Activated T-helper 1 cell treated with Interleukin-2 at 50 U/mL for 16 hours (primary cell): ENCODE results near the gene PLD5.
"Not testable (repeated sequence)": the region's sequence is repeated elsewhere in the genome, so short reads cannot be mapped to it uniquely, and the experiment has no call there.

Experiments used
- DNase-seq: peaks from one replicate; pipeline ENCODE4 v3.0.0-alpha.2; 2020; ENCODE audit warnings: low read depth

PLD5 gene

DNA sequence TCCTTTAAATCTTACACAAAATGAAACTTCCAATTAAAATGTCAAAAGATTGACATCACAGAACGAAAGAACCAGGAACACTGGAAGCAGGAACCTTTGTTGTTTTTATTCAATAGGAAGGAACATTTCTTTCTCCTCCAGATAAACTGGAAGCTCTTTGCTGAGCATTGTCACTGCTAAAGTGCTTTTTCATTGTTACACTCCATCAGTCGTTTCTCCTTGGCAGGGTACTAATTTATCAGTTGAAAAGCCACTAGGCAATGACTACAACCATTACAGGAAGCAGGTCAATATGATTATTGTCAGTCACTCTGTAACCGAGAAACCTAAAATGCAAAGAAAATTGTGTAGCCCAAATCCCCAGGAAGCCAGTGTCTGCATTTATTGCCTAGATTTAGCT, 362.4 kb downstream of the PLD5 start:
- no peak for DNase-seq

- no peak for DNase-seq
Observed at GRCh38 chr1:242147096-242147976, 377.2 kb downstream of the PLD5 start.

DNA sequence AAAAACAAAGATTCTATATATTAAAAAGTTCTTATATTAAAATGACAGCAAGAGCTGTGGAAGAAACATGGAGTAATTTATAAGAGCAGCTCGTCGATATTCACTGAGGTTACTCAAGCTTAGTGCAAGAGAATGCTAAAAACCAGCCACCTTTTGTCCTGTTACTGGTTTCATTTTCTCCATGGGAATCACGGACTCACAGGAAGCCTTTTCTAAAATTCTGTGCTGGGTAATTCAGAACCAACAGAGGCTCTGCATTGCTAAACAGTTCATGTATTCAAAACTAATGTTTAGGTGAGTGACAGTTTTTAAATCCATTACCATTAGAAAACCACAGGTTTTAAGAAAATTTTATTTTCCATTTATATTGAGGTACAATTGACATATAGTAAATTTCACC, 377.8 kb downstream of the PLD5 start:
- no peak for DNase-seq

DNA sequence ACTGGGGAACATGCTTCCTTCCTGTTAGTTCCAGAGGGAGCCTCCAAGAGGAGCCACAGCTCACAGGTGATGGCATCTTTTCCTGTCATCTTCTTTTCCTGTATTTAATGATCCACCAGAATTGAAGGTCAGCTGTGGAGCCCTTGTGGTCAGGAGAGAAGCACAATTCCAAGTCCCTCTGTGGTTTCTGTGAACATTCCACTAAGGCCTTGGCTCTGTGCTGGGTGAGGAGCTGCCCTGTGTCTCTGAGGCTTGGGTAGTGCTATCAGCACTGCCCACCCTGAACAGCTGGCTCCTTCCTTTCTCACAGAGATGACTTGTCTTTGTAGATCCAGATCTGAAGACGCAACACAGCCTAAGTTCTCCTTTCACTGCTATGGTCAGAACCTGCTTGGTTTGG, 383.7 kb downstream of the PLD5 start:
- DNase-seq, result no peak

GRCh38 chr1:242139986-242140385, 384.5 kb downstream of the PLD5 start:
- no peak for DNase-seq

DNA sequence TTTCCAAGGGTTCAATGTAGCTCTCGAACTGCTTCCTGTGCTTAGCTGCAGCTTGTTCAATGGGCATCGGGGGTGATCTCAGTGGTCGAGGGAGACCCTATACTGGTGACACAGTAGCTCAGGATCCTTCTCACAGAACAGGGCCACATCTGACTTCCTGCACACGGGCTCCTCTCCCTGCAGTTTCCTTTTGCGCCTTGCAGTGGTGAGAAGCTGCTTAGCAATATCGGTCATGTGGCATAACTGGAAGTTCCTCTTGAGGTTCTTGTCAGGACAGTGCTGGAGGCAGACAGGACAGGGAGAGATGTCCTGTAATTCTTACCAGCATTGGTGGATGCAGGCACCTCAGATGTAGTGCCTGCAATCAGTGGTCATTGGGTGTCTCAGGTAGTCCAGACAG, 385.1 kb downstream of the PLD5 start:
- DNase-seq, result no peak

DNA sequence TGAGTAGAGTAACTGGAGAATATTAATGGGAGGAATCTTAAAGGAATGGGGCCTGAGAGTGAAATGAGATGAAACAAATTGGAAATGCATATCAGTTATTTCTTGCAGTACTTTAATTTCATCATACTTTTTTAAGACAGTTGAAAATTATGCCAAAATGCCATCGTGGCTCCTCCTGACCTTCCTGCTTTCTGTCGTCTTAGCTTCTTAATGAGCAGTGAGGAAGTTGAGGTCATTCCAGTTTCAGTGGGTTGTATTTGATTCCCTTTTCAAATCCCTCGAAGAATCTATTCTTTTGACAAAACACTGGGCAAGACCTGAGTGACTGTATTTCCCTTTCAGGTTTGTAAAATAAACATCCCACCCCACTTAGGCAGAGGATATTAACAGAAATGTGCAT, 390.7 kb downstream of the PLD5 start:
- DNase-seq, result no peak

GRCh38 chr1:242133351-242133750, 391.1 kb downstream of the PLD5 start:
- no peak for DNase-seq

- no peak for DNase-seq
Observed at GRCh38 chr1:242132121-242132817, 392.2 kb downstream of the PLD5 start.

- no peak for DNase-seq
Observed at GRCh38 chr1:242128951-242129502, 395.5 kb downstream of the PLD5 start.

- DNase-seq, result no peak
Observed at GRCh38 chr1:242120432-242120831, 404.1 kb downstream of the PLD5 start.

DNA sequence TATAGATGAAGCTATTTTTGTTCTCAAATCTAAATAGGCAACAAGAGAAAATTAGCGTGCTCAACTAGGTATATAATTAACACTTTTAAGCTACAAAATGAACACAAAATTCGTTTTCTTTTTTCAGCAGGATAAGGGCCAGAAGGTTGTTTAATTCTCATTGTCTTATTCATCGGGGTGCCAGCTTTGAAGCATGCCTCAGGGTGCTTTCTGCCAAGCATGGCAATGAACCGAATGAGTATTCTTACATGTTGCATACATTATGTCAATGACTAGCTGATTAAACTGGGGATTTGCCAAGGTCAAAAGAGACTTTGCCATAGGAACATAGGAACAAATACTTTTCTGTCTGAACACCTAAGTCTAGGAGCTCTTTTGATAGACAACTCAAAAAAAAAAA, 423.6 kb downstream of the PLD5 start:
- DNase-seq, result no peak

- DNase-seq, result not testable (repeated sequence)
Observed at GRCh38 chr1:242097283-242097682, 427.2 kb downstream of the PLD5 start.

- no peak for DNase-seq
Observed at GRCh38 chr1:242093116-242093515, 431.4 kb downstream of the PLD5 start.

DNA sequence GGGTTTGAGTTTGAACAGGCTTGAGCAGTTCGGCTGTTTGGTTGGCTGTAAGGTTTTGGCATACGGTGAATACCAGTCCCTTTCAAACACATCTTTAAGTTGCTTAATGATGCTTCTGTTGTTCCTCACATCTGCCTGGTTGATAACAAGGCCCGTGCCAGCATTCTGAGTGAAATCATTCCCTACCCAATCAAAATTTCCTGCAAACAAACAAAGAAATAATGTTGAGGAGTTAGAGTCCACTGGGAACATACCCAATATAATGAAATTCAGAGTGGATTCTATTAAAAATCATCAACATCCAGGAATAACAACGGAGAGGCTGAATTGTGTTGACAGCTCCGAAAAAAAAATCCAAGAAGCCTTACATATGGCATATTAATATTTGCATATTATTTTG, 434.6 kb downstream of the PLD5 start:
- no peak for DNase-seq

DNA sequence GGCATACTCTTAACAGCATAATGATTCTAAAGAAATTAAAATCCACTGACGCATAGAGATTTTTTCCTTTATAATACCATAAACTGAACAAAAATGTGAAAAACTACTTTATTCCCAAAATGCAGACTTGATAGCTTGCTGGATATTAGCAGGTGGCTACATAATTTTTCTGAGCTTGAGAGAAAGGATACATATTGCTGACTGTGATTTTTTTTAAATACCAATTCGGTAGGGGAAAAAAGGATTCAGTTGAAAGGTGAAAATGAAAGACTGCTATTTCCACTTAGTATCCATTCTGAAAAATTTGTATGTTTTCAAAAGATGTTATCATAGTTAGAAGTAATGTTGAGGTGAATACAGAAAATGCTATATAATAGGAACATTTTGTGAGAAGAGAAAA, 435.6 kb downstream of the PLD5 start:
- no peak for DNase-seq

- no peak for DNase-seq
Observed at GRCh38 chr1:242086706-242087105, 437.8 kb downstream of the PLD5 start.

DNA sequence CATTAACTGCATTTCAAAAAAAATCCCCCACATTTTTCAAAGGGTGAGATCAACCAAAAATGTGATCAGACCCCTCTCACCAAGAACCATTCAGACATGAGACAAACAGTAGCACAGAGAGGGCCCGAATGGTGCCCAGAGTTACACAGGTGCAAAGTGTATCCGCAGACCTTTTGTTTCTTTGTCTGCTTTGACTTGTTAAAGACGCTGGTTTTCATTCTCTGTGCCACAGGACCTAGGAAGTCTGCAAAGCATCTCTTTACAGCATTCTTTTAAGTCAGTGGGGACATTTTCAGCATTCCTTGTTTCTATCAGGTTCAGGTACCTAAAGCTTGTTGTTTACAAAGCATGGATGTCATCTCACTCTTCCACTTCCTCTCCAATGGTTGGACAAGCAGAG, 438.4 kb downstream of the PLD5 start:
- no peak for DNase-seq

GRCh38 chr1:242083742-242084141, 440.8 kb downstream of the PLD5 start:
- DNase-seq, result no peak

- no peak for DNase-seq
Observed at GRCh38 chr1:242081446-242081845, 443.1 kb downstream of the PLD5 start.

DNA sequence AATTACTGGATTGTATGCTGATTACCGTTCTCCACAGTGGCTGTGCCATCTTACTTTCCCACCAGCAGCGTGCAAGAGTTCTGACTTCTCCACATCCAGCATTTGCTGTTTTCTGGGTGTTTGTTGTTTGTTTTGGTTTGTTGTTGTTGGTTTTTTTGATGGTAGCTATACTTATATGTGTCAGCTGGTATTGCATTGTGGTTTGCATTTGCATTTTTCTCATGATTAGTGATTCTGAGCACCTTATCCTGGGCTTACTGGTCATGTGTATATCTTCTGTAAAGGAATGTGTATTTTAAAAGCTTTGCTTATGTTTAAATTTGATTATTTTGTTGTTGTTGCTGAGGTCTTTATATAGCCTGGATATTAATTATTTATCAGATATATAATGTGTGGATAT, 458.7 kb downstream of the PLD5 start:
- DNase-seq, result no peak

- no peak for DNase-seq
Observed at GRCh38 chr1:242062271-242062670, 462.2 kb downstream of the PLD5 start.

DNA sequence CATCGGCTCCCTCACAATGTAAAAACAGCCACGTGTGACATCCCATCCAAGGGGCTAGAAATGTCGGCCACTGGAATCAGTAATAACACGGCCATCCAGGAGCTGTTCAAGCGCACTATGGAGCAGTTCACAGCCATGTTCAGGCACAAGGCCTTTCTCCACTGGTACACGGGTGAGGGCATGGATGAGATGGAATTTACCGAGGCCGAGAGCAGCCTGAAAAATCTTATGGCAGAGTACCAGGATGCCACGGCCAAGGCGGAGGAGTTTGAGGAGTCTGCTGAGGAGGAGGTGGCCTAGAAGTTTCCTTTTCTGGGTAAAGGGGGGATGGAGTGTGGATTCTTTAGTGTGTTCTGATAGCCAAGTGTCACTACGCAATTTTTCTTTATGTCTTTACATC, 464.5 kb downstream of the PLD5 start:
- no peak for DNase-seq
